Spleen (tissue), 7 donors: ENCODE data around the gene PCDHGB6.

Experiments used
- CTCF ChIP-seq, 11 experiments: fragments of 200-600 bp in 7 of 11; fragments of 450-650 bp in 4 of 11; sonication (generic) in 4 of 11; IDR thresholded peaks in 8 of 11; conservative IDR thresholded peaks in 3 of 11; 1 replicate in 7 of 11; 2 replicates in 4 of 11; pipeline versions ENCODE4 v1.4.0 to v1.8.0; 2016 to 2021; ENCODE audit warnings: antibody characterized with exemption in 11 of 11, inconsistent platforms in 4 of 11, mild to moderate bottlenecking in 1 of 11
- POLR2A ChIP-seq, 3 donors: fragments of 450-650 bp; IDR thresholded peaks; one replicate each; pipeline ENCODE4 v1.5.1; 2017; ENCODE audit warnings: antibody characterized with exemption in 3 of 3, mild to moderate bottlenecking in 1 of 3
- POLR2AphosphoS5 ChIP-seq, 3 donors: sonication (generic); formaldehyde crosslinking; IDR thresholded peaks; one replicate each; pipeline ENCODE4 v1.5.1; 2017; ENCODE audit warnings: antibody characterized with exemption in 3 of 3
- donor health status: DM: no; HTN: no; CAD: no; lungs with moderate emphysema.
- donor health status: DM: no; HTN: no; CAD: no.
- donor health status: DM: no; HTN: no; CAD: no.

- TF ChIP-seq CTCF (IDR thresholded peaks at IDR 0.05 in 8 of 11, conservative IDR thresholded peaks at IDR 0.05 in 3 of 11) (no peak), POLR2A (IDR thresholded peaks at IDR 0.05) (no peak), POLR2AphosphoS5 (IDR thresholded peaks at IDR 0.05) (no peak)
Measured at GRCh38 chr5:141362719-141363118, 45.1 kb upstream of the PCDHGB6 start.
